GM10266 (cell line): ENCODE data around the gene RMND1.
"Not testable (repeated sequence)": the region's sequence is repeated elsewhere in the genome, so short reads cannot be mapped to it uniquely, and the experiment has no call there.

Experiments
- DNase-seq: peaks from one replicate; pipeline ENCODE4 v3.0.0; 2012; ENCODE audit errors: extremely low spot score
- CTCF ChIP-seq: IDR thresholded peaks from 2 replicates; pipeline ENCODE4 v1.5.1; 2012; ENCODE audit warnings: mild to moderate bottlenecking, low read depth; ENCODE audit not compliant: control insufficient read depth, insufficient read depth; ENCODE audit errors: missing control alignments

Gene RMND1

DNA sequence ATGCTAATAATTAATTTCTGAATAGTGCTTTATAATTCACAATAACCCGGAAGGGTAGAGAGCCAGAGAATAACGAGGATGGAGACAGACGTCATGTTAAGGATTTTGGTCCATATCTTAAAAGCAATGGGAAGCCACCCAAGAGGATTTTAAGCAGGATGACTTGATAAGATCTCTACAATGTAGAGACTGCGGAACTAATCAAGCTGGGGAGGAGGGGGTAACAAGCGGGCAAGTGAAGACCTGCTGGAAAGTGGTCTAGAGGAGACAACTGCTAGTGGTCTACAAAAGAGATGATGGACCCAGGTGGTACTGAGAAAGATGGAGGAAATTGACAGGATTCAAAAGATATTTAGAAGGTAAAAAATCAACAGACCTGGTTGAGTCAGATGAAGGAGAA lies 67.8 kb downstream of the RMND1 start:
- TF ChIP-seq CTCF, result no peak
- no peak for DNase-seq

- not testable (repeated sequence) for DNase-seq
Observed at GRCh38 chr6:151382631-151383030, 69.3 kb downstream of the RMND1 start.

GRCh38 chr6:151381722-151382121 lies 70.2 kb downstream of the RMND1 start:
- DNase-seq, result no peak
- TF ChIP-seq CTCF, result no peak

GRCh38 chr6:151380848-151381205 lies 71.1 kb downstream of the RMND1 start:
- TF ChIP-seq CTCF, result no peak
- no peak for DNase-seq

DNA sequence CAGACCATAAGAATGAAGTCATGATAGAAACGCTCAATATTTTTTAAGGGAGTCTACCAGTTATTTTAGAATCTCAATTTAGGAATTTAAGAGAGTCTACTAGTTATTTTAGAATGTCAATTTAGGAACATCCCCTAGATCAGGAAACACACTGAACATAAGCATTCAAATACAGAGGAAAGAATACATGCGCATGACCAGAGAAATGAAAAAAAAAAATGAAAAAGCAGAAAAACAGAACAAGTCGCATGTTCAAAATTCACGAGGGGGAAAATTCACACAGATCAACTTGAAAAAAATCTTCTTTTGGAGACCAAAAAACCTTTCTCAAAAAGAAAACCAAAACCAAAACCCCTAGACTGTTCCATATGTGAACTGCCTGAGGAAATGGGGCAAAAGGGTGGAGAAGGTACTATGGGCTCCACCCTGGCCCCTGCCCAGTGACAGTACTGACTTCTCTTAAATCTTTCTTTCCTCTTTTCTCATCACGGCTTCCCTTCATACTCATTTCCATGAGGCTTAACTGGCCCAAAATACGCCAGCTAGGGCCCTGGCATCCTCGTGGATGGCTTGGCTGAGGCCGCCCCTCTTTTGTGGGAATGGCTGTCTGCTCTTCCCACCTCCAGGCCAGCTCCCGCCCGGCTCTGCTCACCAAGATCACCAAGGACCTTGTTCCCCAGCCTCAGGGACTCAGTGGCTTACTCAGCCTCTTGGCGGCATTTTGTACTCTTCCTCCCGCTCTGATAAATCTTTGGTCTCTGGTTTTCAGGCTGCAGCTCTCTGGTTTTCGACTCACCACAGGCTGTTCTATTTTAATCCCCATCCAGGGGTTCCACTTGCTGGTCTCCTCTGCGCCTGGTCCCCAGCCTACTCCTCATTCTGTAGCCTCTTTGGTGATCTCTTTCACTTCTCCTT lies 71.7 kb downstream of the RMND1 start:
- DNase-seq, result peak; percentile 33
- no peak for TF ChIP-seq CTCF

DNA sequence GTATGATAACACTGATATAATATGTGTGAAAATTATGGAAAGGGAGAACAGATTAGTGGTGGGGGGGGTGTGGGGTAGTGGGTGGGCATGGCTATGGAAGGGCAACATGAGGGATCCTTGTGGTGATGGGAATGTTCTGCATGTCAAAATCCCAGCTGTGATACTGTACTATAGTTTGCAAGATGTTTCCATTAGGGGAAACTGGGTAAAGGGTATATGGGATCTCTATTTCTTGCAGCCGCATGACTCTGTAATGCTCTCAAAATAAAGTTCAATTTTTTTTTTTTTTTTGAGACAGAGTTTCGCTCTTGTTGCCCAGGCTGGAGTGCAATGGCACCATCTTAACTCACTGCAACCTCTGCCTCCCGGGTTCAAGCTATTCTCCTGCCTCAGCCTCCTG lies 74.8 kb downstream of the RMND1 start:
- no peak for TF ChIP-seq CTCF
- DNase-seq, result no peak

DNA sequence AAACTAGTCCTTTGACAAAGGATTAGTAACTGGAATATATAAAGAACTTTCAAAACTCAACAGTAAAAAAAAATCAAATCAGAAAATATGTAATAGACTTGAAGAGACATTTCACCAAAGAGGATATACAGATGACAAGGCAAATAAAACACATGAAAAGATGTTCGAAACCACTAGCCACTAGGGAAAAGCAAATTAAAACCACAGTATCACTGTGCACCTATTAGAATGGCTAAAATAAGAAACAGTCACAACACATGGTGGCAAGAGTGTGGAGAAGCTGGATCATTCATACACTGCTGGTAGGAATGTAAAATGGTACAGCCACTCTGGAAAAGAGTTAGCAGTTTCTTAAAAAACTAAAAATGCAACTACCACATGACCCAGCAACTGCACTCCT lies 75.5 kb downstream of the RMND1 start:
- TF ChIP-seq CTCF, result no peak
- DNase-seq, result no peak
